Mesothelial cell of epicardium (in vitro differentiated cells): ENCODE measurements around the gene PPP2R3A. TPM values are rescaled to one million over a fixed set of nuclear protein-coding genes. Genes with fewer than 3 reads are reported as not detected.
A peak's percentile ranks its signal among the peaks of the same experiment; 100 is the strongest.
"Not testable (repeated sequence)": the region's sequence is repeated elsewhere in the genome, so short reads cannot be mapped to it uniquely, and the experiment has no call there.

Source experiments
- DNase-seq, 2 experiments: peaks; one replicate each; pipeline ENCODE4 v3.0.0; 2021; ENCODE audit warnings: low spot score in 2 of 2; ENCODE audit not compliant: unreplicated experiment in 2 of 2
- H3K27ac Mint-ChIP-seq: 2 replicates; pipeline ENCODE4 v1.8.0; 2021; ENCODE audit warnings: mixed read lengths
- H3K27me3 Mint-ChIP-seq: 2 replicates; pipeline ENCODE4 v1.8.0; 2021; ENCODE audit warnings: low read depth, mixed read lengths
- H3K36me3 Mint-ChIP-seq: 2 replicates; pipeline ENCODE4 v1.8.0; 2021; ENCODE audit warnings: mixed read lengths
- H3K4me1 Mint-ChIP-seq: 2 replicates; pipeline ENCODE4 v1.8.0; 2021; ENCODE audit warnings: mixed read lengths
- H3K4me3 Mint-ChIP-seq: 2 replicates; pipeline ENCODE4 v1.8.0; 2021; ENCODE audit warnings: mild to moderate bottlenecking, moderate library complexity, mixed read lengths
- H3K9me3 Mint-ChIP-seq: 2 replicates; pipeline ENCODE4 v1.8.0; 2021; ENCODE audit warnings: mixed read lengths
- CTCF ChIP-seq: fragments of 200-600 bp; sonication (generic); IDR thresholded peaks from one replicate; pipeline ENCODE4 v1.5.0; 2021; ENCODE audit warnings: antibody characterized with exemption; ENCODE audit not compliant: unreplicated experiment
- total RNA-seq: library from RNA; stranded (reverse); gene quantifications from 3 replicates; pipeline ENCODE4 v1.2.1, GENCODE V29; 2021

The PPP2R3A gene
- total RNA-seq, 1 donor from 2014 or later = 18.7 TPM

- H3K27ac Mint-ChIP-seq = peak overlapping the region; percentile 60
- no peaks in the 10 kb centered on the region for H3K9me3 Mint-ChIP-seq
- H3K4me3 Mint-ChIP-seq = no peak overlapping the region
- DNase-seq = no peak
- no peaks in the 10 kb centered on the region for H3K27me3 Mint-ChIP-seq
- H3K4me1 Mint-ChIP-seq = peaks cover 31% of the 10 kb centered on the region
- peaks cover 10% of the 10 kb centered on the region for H3K36me3 Mint-ChIP-seq
- no peak for TF ChIP-seq CTCF
These were observed 185.7 kb downstream of the PPP2R3A start for GRCh38 chr3:136151219-136151618.

- no peaks in the 10 kb centered on the region for H3K27me3 Mint-ChIP-seq
- no peaks in the 10 kb centered on the region for H3K9me3 Mint-ChIP-seq
- H3K27ac Mint-ChIP-seq = no peak overlapping the region
- peaks cover 28% of the 10 kb centered on the region for H3K4me1 Mint-ChIP-seq
- TF ChIP-seq CTCF = no peak
- DNase-seq = no peak
- H3K36me3 Mint-ChIP-seq = peaks cover 10% of the 10 kb centered on the region
- no peak overlapping the region for H3K4me3 Mint-ChIP-seq
These were observed 186.8 kb downstream of the PPP2R3A start for GRCh38 chr3:136152176-136152843.

- H3K4me3 Mint-ChIP-seq = no peak overlapping the region
- no peak for TF ChIP-seq CTCF
- peaks cover 10% of the 10 kb centered on the region for H3K36me3 Mint-ChIP-seq
- no peak overlapping the region for H3K27ac Mint-ChIP-seq
- H3K27me3 Mint-ChIP-seq = no peaks in the 10 kb centered on the region
- no peak for DNase-seq
- peaks cover 24% of the 10 kb centered on the region for H3K4me1 Mint-ChIP-seq
- no peaks in the 10 kb centered on the region for H3K9me3 Mint-ChIP-seq
These were observed 187.4 kb downstream of the PPP2R3A start for GRCh38 chr3:136152963-136153362.

- Mint-ChIP-seq H3K9me3 (no peaks in the 10 kb centered on the region), H3K4me1 (peaks cover 11% of the 10 kb centered on the region), H3K27me3 (no peaks in the 10 kb centered on the region), H3K27ac (no peak overlapping the region), H3K4me3 (no peak overlapping the region), H3K36me3 (peaks cover 16% of the 10 kb centered on the region)
- no peak for TF ChIP-seq CTCF
- no peak for DNase-seq
These were observed 196.0 kb downstream of the PPP2R3A start for GRCh38 chr3:136161516-136161915.

GRCh38 chr3:136162322-136162721 lies 196.8 kb downstream of the PPP2R3A start:
- TF ChIP-seq CTCF = no peak
- H3K36me3 Mint-ChIP-seq = peaks cover 16% of the 10 kb centered on the region
- H3K9me3 Mint-ChIP-seq = no peaks in the 10 kb centered on the region
- H3K27ac Mint-ChIP-seq = no peak overlapping the region
- peaks cover 17% of the 10 kb centered on the region for H3K4me1 Mint-ChIP-seq
- DNase-seq = no peak
- no peaks in the 10 kb centered on the region for H3K27me3 Mint-ChIP-seq
- H3K4me3 Mint-ChIP-seq = no peak overlapping the region

GRCh38 chr3:136163607-136164006 lies 198.1 kb downstream of the PPP2R3A start:
- H3K27ac Mint-ChIP-seq = peak overlapping the region; percentile 61
- H3K9me3 Mint-ChIP-seq = not testable (repeated sequence)

More at GRCh38 chr3:136163607-136164006, 198.1 kb downstream of the PPP2R3A start:
- not testable (repeated sequence) for DNase-seq, H3K4me3 Mint-ChIP-seq, H3K27me3 Mint-ChIP-seq
- H3K36me3 Mint-ChIP-seq = peaks cover 13% of the 10 kb centered on the region
- H3K4me1 Mint-ChIP-seq = peaks cover 19% of the 10 kb centered on the region
